ENCODE data around the gene COBLL1.

The COBLL1 gene

DNA sequence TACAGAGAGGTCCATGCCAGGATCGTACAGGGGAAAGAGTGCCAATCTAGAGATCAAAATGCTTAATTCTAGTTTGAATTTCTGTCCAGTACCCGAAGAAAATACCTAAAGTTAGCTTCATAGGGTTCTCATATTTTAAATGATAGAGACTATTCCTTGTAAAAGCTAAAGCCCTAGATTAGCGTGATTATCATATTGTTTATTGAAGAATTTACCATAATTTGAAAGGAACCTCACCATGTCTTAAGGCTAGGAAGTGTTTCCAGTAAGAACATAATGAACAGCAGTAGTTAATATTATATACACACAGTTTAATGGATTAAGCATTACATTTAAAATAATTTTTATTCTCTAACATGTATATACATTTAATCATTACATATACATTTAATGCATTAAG, 68.5 kb downstream of the COBLL1 start:
- Histone ChIP-seq H3K27me3 (no peaks in the 10 kb centered on the region), H3K9me3 (no peaks in the 10 kb centered on the region), H3K4me3 (ENCODE audit: low read depth, low read length) (no peak overlapping the region), H3K4me1 (no peaks in the 10 kb centered on the region), H3K36me3 (no peaks in the 10 kb centered on the region)
- TF ChIP-seq, protein P1, sequence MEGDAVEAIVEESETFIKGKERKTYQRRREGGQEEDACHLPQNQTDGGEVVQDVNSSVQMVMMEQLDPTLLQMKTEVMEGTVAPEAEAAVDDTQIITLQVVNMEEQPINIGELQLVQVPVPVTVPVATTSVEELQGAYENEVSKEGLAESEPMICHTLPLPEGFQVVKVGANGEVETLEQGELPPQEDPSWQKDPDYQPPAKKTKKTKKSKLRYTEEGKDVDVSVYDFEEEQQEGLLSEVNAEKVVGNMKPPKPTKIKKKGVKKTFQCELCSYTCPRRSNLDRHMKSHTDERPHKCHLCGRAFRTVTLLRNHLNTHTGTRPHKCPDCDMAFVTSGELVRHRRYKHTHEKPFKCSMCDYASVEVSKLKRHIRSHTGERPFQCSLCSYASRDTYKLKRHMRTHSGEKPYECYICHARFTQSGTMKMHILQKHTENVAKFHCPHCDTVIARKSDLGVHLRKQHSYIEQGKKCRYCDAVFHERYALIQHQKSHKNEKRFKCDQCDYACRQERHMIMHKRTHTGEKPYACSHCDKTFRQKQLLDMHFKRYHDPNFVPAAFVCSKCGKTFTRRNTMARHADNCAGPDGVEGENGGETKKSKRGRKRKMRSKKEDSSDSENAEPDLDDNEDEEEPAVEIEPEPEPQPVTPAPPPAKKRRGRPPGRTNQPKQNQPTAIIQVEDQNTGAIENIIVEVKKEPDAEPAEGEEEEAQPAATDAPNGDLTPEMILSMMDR (IDR thresholded peaks at IDR 0.05; ENCODE audit: low read depth, low read length), result no peak
- DNase-seq, result no peak

DNA sequence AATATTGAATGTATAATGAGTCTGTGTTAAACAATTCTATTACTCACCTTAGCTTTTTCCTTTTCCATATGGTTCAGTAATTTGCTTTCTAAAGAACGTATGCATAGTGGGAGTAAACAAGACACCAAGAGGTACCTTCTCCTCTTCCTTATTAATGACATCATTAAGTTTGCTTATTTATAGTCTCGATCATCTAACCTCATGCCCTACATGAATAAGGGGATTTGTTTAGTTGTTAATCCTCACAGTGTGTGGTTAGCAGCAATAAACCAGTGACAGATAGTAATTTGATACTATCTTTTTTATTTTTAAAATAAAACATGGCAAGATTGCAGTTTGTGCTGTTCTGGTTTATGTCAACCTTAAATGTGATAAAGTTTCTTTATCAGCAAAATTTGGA, 69.7 kb downstream of the COBLL1 start:
- TF ChIP-seq, protein P1 (IDR thresholded peaks at IDR 0.05; ENCODE audit: low read depth, low read length), result no peak
- Histone ChIP-seq H3K9me3 (no peaks in the 10 kb centered on the region), H3K27me3 (no peaks in the 10 kb centered on the region), H3K4me1 (no peaks in the 10 kb centered on the region), H3K36me3 (no peaks in the 10 kb centered on the region), H3K4me3 (ENCODE audit: low read depth, low read length) (no peak overlapping the region)
- no peak for DNase-seq

DNA sequence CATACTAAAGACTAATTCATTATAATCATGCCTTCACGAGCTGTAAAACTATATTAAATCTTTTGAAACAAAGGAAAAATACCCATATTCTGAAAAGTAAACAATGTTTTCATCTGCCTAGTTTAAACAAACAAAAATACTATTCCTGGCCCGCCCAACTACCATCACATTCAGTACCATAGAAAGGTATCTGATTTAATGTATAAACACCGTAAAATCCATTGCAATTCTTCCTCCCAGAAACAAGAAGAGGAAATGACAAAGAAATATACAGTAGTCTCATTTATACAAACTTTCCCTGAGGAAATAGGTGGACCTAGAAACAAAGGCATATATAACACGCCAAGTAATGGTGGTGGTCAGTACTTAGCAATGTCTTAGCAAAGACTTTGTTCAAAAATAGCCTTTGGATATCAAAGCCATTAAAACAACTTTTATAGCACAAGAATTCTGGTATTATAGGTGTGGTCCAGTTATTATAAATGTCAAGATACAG, 71.2 kb downstream of the COBLL1 start:
- Histone ChIP-seq H3K4me3 (ENCODE audit: low read depth, low read length) (no peak overlapping the region), H3K9me3 (no peaks in the 10 kb centered on the region), H3K27me3 (no peaks in the 10 kb centered on the region), H3K36me3 (no peaks in the 10 kb centered on the region), H3K4me1 (no peaks in the 10 kb centered on the region)
- DNase-seq, result no peak
- TF ChIP-seq, protein P1 (IDR thresholded peaks at IDR 0.05; ENCODE audit: low read depth, low read length), result no peak

DNA sequence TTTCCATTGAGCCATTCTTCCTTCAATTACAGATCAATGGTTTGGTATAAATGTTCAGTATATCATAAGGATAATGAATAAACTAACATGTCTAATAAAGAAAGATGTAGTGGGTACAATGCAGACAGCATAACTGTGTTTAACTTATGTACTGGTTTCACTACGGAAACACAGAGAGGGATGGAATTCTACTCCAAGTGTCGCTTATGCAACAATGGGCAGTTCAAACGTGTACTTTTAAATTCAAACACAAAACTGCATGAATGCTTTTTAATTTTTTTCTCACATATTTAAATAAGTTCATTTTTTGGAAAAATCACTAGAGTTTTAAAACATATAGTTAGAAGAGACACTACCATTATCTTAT, 74.7 kb downstream of the COBLL1 start:
- no peak for DNase-seq
- Histone ChIP-seq H3K36me3 (no peaks in the 10 kb centered on the region), H3K9me3 (no peaks in the 10 kb centered on the region), H3K27me3 (no peaks in the 10 kb centered on the region), H3K4me3 (ENCODE audit: low read depth, low read length) (no peak overlapping the region), H3K4me1 (no peaks in the 10 kb centered on the region)
- TF ChIP-seq, protein P1 (IDR thresholded peaks at IDR 0.05; ENCODE audit: low read depth, low read length), result no peak

DNA sequence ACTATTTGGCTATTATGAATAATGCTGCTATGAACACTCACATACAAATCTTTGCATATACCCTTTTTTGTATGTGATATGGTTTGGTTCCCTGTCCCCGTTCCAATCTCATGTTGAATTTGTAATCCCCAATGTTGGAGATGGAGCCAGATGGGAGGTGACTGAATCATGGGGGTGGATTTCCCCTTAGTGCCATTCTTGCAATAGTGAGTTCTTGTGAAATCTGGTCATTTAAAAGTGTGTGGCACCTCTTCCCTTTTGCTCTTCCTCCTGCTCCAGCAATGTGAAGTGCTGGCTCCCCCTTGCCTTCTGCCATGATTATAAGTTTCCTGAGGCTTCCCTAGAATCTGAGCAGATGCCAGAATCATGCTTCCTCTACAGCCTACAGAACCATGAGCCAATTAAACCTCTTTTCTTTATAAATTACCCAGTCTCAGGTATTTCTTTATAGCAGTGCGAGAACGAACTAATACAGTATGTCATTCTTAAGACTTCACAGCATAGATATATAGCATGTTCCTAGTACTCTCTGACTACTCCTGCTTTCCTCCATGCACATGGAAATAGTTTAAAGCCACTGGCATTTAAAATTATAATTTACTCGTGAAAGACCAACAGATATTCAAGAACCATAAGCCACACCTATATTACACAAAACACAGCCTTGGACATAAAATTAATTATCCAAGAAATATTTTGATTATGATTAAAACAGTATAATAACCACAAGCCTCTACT, 75.2 kb downstream of the COBLL1 start:
- TF ChIP-seq, protein P1 (IDR thresholded peaks at IDR 0.05; ENCODE audit: low read depth, low read length), result no peak
- no peaks in the 10 kb centered on the region for H3K4me1 ChIP-seq

DNA sequence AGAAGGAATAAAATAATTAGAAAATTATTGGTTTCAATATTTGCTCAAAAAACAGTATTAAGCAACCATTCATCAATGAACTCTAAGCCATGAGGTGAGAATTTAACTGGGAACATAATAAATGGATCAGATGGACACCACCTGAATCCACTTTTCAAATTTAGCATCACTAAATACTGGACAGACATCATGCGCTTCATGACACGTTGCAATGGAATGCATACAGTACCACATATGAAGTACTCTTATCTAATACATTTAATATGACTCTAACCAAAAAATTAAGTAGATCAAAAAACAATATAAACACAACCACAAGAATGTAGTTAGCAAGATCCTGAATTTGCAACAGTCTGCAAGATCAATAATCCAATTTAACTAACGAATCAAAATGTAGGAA, 76.6 kb downstream of the COBLL1 start:
- TF ChIP-seq, protein P1 (IDR thresholded peaks at IDR 0.05; ENCODE audit: low read depth, low read length), result no peak
- H3K4me3 ChIP-seq (ENCODE audit: low read depth, low read length), result no peak overlapping the region
- H3K36me3 ChIP-seq, result no peaks in the 10 kb centered on the region
- DNase-seq, result no peak
- H3K4me1 ChIP-seq, result no peaks in the 10 kb centered on the region
- H3K27me3 ChIP-seq, result no peaks in the 10 kb centered on the region
- H3K9me3 ChIP-seq, result no peaks in the 10 kb centered on the region

More for the DNA sequence above, 75.2 kb downstream of the COBLL1 start:
- Histone ChIP-seq H3K36me3 (no peaks in the 10 kb centered on the region), H3K9me3 (no peaks in the 10 kb centered on the region), H3K4me3 (ENCODE audit: low read depth, low read length) (no peak overlapping the region), H3K27me3 (no peaks in the 10 kb centered on the region)
- DNase-seq, result no peak
